ENCODE results near the gene SFPQ.
A peak's percentile ranks its signal among the peaks of the same experiment; 100 is the strongest.
"Not testable (repeated sequence)": the region's sequence is repeated elsewhere in the genome, so short reads cannot be mapped to it uniquely, and the experiment has no call there.

Gene SFPQ

GRCh38 chr1:35192853-35193664 lies at the start of gene SFPQ:
SFPQ (minus strand) TSS chr1:35193145; CDS start chr1:35193049, 96 bp downstream.
- DNase-seq (ENCODE audit: low spot score): peak; percentile 99

GRCh38 chr1:35236772-35237171 lies 43.8 kb upstream of the SFPQ start:
- not testable (repeated sequence) for DNase-seq (ENCODE audit: low spot score)

GRCh38 chr1:35231287-35231686 lies 38.3 kb upstream of the SFPQ start:
- no peak for DNase-seq (ENCODE audit: low spot score)

GRCh38 chr1:35229587-35230360 lies 36.8 kb upstream of the SFPQ start:
- DNase-seq (ENCODE audit: low spot score): no peak

- DNase-seq (ENCODE audit: low spot score): no peak
Observed at GRCh38 chr1:35226546-35226945, 33.6 kb upstream of the SFPQ start.

GRCh38 chr1:35223084-35223630 lies 30.2 kb upstream of the SFPQ start:
- no peak for DNase-seq (ENCODE audit: low spot score)

- peak; percentile 41 for DNase-seq (ENCODE audit: low spot score)
Observed at GRCh38 chr1:35222322-35223083, 29.6 kb upstream of the SFPQ start.

GRCh38 chr1:35220976-35221375 lies 28.0 kb upstream of the SFPQ start:
- DNase-seq (ENCODE audit: low spot score): no peak

GRCh38 chr1:35215346-35215745 lies 22.4 kb upstream of the SFPQ start:
- no peak for DNase-seq (ENCODE audit: low spot score)

GRCh38 chr1:35211120-35211414 lies 18.1 kb upstream of the SFPQ start:
- DNase-seq (ENCODE audit: low spot score): no peak

GRCh38 chr1:35210321-35211119 lies 17.6 kb upstream of the SFPQ start:
- no peak for DNase-seq (ENCODE audit: low spot score)

GRCh38 chr1:35203295-35203694 lies 10.3 kb upstream of the SFPQ start:
- no peak for DNase-seq (ENCODE audit: low spot score)

GRCh38 chr1:35202048-35202719 lies 9.2 kb upstream of the SFPQ start:
- peak; percentile 79 for DNase-seq (ENCODE audit: low spot score)

- no peak for DNase-seq (ENCODE audit: low spot score)
Observed at GRCh38 chr1:35201631-35202030, 8.7 kb upstream of the SFPQ start.

- peak; percentile 88 for DNase-seq (ENCODE audit: low spot score)
Observed at GRCh38 chr1:35192056-35192852, 691 bp downstream of the SFPQ start.

GRCh38 chr1:35191429-35192055 lies 1.4 kb downstream of the SFPQ start:
- no peak for DNase-seq (ENCODE audit: low spot score)

- no peak for DNase-seq (ENCODE audit: low spot score)
Observed at GRCh38 chr1:35190784-35191183, 2.2 kb downstream of the SFPQ start.

GRCh38 chr1:35188578-35189392 lies 4.2 kb downstream of the SFPQ start:
- no peak for DNase-seq (ENCODE audit: low spot score)

GRCh38 chr1:35187816-35188342 lies 5.1 kb downstream of the SFPQ start:
- no peak for DNase-seq (ENCODE audit: low spot score)

Measured in hepatic stellate cell (primary cell).